Epithelial cell of esophagus (primary cell): Measurements from ENCODE around the gene MYMX.
A peak's percentile ranks its signal among the peaks of the same experiment; 100 is the strongest.

Experiments used
- DNase-seq: peaks from one replicate; pipeline ENCODE4 v3.0.0; 2010; ENCODE audit warnings: low read depth
- H3K4me3 ChIP-seq: 2 replicates; pipeline ENCODE4 v1.5.1; 2011; ENCODE audit warnings: mild to moderate bottlenecking, low read length, control low read depth
- TF ChIP-seq, protein P1 (sequence below): IDR thresholded peaks from 2 replicates; pipeline ENCODE4 v1.5.1; 2011; ENCODE audit warnings: low read depth, mild to moderate bottlenecking, low read length, control low read depth, inconsistent platforms; ENCODE audit not compliant: insufficient read depth; ENCODE audit errors: missing control alignments

Gene MYMX

DNA sequence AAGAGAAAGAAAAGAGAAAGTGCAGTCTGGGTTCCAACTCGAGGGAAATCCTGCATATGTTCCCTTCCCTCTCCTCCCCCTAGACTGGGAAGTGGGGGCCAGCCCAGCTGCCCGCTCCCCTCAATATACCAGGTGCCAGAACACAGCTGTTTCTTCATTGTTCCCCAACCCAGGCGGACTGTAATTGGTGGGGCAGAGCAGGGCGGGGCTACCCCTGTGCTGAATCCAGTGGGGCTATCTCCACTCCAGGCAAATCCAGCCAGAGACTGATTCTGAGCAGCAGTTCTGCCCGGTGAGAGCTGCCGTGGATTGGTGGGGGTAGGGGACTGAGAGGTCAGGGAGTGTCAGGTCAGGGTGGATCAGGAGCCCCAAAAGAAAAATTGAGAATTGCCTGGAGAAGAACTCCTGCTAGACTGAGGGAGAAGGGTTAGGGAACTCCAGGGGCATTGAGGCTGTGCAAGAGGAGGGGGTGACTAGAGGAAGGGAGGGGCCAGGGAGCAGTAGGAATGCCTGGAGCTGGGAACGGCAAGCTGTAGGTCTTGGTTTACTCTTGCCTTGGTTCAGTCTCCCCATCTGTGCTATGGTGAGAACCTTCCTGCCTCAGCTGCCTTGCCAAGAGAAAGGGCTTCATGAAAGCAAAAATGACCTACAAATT, at the start of gene MYMX:
MYMX (plus strand) TSS at position 250 of the 655 bp plus-strand sequence. CDS start 546 bp downstream, outside the sequence.
- TF ChIP-seq, protein P1, sequence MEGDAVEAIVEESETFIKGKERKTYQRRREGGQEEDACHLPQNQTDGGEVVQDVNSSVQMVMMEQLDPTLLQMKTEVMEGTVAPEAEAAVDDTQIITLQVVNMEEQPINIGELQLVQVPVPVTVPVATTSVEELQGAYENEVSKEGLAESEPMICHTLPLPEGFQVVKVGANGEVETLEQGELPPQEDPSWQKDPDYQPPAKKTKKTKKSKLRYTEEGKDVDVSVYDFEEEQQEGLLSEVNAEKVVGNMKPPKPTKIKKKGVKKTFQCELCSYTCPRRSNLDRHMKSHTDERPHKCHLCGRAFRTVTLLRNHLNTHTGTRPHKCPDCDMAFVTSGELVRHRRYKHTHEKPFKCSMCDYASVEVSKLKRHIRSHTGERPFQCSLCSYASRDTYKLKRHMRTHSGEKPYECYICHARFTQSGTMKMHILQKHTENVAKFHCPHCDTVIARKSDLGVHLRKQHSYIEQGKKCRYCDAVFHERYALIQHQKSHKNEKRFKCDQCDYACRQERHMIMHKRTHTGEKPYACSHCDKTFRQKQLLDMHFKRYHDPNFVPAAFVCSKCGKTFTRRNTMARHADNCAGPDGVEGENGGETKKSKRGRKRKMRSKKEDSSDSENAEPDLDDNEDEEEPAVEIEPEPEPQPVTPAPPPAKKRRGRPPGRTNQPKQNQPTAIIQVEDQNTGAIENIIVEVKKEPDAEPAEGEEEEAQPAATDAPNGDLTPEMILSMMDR, result no peak
- DNase-seq, result no peak
- no peak within 1 kb of the TSS for H3K4me3 ChIP-seq

DNA sequence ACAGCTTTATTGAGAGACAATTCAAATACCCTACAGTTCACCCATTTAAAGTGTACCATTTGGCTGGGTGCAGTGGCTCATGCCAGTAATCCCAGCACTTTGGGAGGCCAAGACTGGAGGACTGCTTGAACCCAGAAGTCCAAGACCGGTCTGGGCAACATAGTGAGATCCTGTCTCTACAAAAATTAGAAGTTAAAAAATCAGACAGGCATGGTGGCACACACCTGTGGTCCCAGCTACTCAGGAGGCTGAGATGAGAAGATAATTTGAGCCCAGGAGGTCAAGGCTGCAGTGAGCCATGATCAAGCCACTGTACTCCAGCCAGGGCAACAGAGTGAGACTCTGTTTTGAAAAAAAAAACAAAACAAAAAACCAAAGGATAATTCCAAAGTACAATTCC, 49.2 kb upstream of the MYMX start:
- TF ChIP-seq, protein P1, result no peak
- no peak for DNase-seq
- no peak overlapping the region for H3K4me3 ChIP-seq

DNA sequence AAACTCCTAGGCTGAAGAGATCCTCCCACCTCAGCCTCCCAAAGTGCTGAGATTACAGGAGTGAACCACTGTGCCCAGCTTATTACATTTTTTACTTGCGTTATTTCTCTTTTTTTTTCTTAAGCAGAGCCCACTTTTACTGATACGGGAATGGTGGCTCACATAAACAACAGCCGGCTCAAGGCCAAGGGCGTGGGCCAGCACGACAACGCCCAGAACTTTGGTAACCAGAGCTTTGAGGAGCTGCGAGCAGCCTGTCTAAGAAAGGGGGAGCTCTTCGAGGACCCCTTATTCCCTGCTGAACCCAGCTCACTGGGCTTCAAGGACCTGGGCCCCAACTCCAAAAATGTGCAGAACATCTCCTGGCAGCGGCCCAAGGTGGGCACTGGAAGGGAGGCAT, 47.6 kb upstream of the MYMX start:
- no peak overlapping the region for H3K4me3 ChIP-seq
- DNase-seq, result no peak
- TF ChIP-seq, protein P1, result no peak

DNA sequence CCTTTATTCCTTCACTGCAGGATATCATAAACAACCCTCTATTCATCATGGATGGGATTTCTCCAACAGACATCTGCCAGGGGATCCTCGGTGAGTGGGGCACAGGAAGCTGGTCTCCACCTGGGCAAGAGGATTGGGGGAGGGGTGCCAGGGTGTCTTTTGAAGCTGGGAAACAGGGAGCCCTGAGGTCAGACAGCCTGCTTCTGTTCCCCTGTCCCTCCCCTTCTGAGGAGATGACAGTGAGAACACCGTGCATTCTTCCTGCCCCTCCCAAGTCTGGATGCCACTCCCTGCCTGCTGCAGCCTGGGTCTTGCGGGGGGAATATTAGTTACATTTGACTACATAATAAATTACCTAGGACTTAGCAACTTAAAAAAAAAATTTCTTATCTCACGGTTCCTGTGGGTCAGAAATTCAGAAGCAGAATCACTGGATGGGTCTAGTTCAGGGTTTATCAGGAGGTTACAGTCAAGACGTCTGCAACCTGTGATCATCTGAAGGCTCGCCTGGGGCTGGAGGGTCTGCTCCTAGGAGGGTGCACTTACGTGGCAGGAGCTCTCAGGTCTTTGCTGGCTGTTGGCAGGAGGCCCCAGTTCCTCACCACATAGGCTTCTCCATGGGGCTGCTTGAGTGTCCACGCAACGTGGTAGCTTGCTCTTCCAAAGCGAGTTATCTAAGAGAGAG, 46.7 kb upstream of the MYMX start:
- DNase-seq, result no peak
- H3K4me3 ChIP-seq, result no peak overlapping the region
- TF ChIP-seq, protein P1, result no peak

DNA sequence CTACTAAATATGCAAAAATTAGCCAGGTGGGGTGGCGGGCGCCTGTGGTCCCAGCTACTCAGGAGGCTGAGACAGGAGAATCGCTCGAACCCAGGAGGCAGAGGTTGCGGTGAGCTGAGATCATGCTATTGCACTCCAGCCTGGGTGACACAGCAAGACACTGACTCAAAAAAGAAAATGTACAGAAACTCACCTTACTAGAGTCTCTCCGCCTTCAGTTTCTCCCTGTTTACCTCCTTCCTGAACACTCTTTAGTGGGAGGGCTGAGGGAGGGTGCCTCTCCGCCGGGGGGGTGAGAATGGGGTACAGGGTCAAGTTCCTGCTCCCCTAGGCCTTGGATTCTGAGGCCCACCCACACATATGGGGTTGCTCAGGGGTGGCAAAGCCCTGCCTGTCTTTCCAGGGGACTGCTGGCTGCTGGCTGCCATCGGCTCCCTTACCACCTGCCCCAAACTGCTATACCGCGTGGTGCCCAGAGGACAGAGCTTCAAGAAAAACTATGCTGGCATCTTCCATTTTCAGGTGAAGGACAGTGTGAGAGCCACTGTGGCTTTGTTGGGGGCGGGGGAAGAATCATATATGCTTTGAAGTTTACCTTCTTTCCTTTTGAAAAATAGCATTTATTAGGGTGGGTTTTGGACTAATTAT, 44.7 kb upstream of the MYMX start:
- TF ChIP-seq, protein P1, result no peak
- no peak for DNase-seq
- H3K4me3 ChIP-seq, result no peak overlapping the region

DNA sequence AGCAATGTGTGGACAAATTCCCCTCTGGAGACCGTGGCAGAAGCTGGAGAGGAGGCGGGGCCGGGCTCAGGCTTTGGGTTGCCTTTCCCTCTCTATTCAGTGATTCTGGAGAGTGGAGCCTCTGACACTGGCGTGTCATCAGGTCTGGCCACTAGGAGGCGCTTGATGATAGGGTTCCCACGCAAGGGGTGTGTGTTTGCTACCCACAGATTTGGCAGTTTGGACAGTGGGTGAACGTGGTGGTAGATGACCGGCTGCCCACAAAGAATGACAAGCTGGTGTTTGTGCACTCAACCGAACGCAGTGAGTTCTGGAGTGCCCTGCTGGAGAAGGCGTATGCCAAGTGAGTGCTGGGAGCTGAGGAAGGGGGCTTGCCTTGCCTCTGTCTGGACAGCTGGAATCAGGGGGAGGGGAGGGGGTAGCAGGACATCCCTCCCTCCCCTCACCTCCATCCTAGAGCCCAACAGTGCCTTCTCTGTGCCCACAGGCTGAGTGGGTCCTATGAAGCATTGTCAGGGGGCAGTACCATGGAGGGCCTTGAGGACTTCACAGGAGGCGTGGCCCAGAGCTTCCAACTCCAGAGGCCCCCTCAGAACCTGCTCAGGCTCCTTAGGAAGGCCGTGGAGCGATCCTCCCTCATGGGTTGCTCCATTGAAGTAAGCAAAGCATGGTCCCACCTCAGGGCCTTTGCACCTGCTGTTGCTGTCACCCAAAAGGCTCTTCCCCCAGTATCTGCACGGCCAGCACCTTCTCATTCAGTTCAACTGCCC, 43.8 kb upstream of the MYMX start:
- H3K4me3 ChIP-seq, result no peak overlapping the region
- TF ChIP-seq, protein P1, result peak; percentile 93
- DNase-seq, result peak; percentile 77
